GM12878 (cell line): ENCODE results near the gene PEX16.

ENCODE experiments used
- BHLHE40 ChIP-seq, 2 experiments: fragments of 450-650 bp in 1 of 2; IDR thresholded peaks; 2 replicates each; pipeline ENCODE4 v1.6.1; 2011 to 2017; ENCODE audit warnings: low read depth in 2 of 2, borderline replicate concordance in 1 of 2, improper control_type of control experiment in 1 of 2, low read length in 1 of 2, mild to moderate bottlenecking in 1 of 2
- CHD4 ChIP-seq: fragments of 200-600 bp; sonication (generic); IDR thresholded peaks from 2 replicates; pipeline ENCODE4 v1.6.1; 2016; ENCODE audit warnings: mild to moderate bottlenecking
- JUND ChIP-seq: IDR thresholded peaks from 2 replicates; pipeline ENCODE4 v1.6.1; 2012; ENCODE audit warnings: low read depth, mild to moderate bottlenecking, low read length, improper control_type of control experiment, moderate library complexity
- MTA3 ChIP-seq: IDR thresholded peaks from 2 replicates; pipeline ENCODE4 v1.6.1; 2012; ENCODE audit warnings: low read length, inconsistent platforms, borderline replicate concordance
- MYC ChIP-seq: IDR thresholded peaks from 2 replicates; pipeline ENCODE4 v1.6.1; 2011; ENCODE audit warnings: mild to moderate bottlenecking, low read length, moderate library complexity, inconsistent platforms; ENCODE audit not compliant: insufficient read depth, insufficient replicate concordance, insufficient read length, severe bottlenecking
- NR2C2 ChIP-seq: IDR thresholded peaks from 2 replicates; pipeline ENCODE4 v1.6.1; 2011; ENCODE audit warnings: borderline replicate concordance, low read depth; ENCODE audit not compliant: control insufficient read depth, insufficient read length
- POLR2AphosphoS5 ChIP-seq: IDR thresholded peaks from 2 replicates; pipeline ENCODE4 v1.6.1; 2011; ENCODE audit warnings: mild to moderate bottlenecking, low read length, inconsistent platforms
- RAD21 ChIP-seq: IDR thresholded peaks from 2 replicates; pipeline ENCODE4 v1.6.1; 2011; ENCODE audit warnings: mild to moderate bottlenecking, low read depth, low read length, moderate library complexity; ENCODE audit not compliant: insufficient read depth
- RCOR1 ChIP-seq: conservative IDR thresholded peaks from 2 replicates; pipeline ENCODE4 v1.6.1; 2012; ENCODE audit warnings: low read depth, low read length, improper control_type of control experiment
- SMAD5 ChIP-seq: IDR thresholded peaks from 2 replicates; pipeline ENCODE4 v1.6.1; 2016; ENCODE audit warnings: antibody characterized with exemption, low read depth
- TF ChIP-seq, protein P1 (sequence below): IDR thresholded peaks from 2 replicates; pipeline ENCODE4 v1.6.1; 2011; ENCODE audit warnings: low read depth, low read length, improper control_type of control experiment, borderline replicate concordance
- TF ChIP-seq, protein P2 (sequence below), 3 experiments: IDR thresholded peaks in 2 of 3; conservative IDR thresholded peaks in 1 of 3; 2 replicates each; pipeline ENCODE4 v1.5.1; 2011; ENCODE audit warnings: low read depth in 3 of 3, low read length in 3 of 3, mild to moderate bottlenecking in 3 of 3, control low read depth in 2 of 3, moderate library complexity in 2 of 3, inconsistent platforms in 1 of 3, mixed read lengths in 1 of 3; ENCODE audit not compliant: control insufficient read depth in 2 of 3, insufficient read depth in 1 of 3; ENCODE audit errors: extremely low read depth in 1 of 3

GRCh38 chr11:45918331-45918941, 759 bp upstream of the PEX16 start:
- TF ChIP-seq BHLHE40 (IDR thresholded peaks at IDR 0.05; ENCODE audit: borderline replicate concordance in 1 of 2, low read depth in 2 of 2, low read length in 1 of 2) (no peak), RCOR1 (no peak), SMAD5 (no peak), MTA3 (no peak), NR2C2 (no peak), JUND (no peak), RAD21 (no peak), POLR2AphosphoS5 (no peak), MYC (no peak), CHD4 (no peak)
- TF ChIP-seq, protein P1, sequence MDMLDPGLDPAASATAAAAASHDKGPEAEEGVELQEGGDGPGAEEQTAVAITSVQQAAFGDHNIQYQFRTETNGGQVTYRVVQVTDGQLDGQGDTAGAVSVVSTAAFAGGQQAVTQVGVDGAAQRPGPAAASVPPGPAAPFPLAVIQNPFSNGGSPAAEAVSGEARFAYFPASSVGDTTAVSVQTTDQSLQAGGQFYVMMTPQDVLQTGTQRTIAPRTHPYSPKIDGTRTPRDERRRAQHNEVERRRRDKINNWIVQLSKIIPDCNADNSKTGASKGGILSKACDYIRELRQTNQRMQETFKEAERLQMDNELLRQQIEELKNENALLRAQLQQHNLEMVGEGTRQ: no peak
- TF ChIP-seq, protein P2, sequence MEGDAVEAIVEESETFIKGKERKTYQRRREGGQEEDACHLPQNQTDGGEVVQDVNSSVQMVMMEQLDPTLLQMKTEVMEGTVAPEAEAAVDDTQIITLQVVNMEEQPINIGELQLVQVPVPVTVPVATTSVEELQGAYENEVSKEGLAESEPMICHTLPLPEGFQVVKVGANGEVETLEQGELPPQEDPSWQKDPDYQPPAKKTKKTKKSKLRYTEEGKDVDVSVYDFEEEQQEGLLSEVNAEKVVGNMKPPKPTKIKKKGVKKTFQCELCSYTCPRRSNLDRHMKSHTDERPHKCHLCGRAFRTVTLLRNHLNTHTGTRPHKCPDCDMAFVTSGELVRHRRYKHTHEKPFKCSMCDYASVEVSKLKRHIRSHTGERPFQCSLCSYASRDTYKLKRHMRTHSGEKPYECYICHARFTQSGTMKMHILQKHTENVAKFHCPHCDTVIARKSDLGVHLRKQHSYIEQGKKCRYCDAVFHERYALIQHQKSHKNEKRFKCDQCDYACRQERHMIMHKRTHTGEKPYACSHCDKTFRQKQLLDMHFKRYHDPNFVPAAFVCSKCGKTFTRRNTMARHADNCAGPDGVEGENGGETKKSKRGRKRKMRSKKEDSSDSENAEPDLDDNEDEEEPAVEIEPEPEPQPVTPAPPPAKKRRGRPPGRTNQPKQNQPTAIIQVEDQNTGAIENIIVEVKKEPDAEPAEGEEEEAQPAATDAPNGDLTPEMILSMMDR (IDR thresholded peaks at IDR 0.05 in 2 of 3, conservative IDR thresholded peaks at IDR 0.05 in 1 of 3; ENCODE audit: control insufficient read depth in 2 of 3, extremely low read depth in 1 of 3, insufficient read depth in 1 of 3, low read depth in 3 of 3, low read length in 3 of 3): no peak
